Glomerular visceral epithelial cell (primary cell): ENCODE results near the gene COG6.

ENCODE experiments used
- DNase-seq: peaks from one replicate; pipeline ENCODE4 v3.0.0-alpha.2; 2016; ENCODE audit errors: extremely low spot score

Gene COG6

DNA sequence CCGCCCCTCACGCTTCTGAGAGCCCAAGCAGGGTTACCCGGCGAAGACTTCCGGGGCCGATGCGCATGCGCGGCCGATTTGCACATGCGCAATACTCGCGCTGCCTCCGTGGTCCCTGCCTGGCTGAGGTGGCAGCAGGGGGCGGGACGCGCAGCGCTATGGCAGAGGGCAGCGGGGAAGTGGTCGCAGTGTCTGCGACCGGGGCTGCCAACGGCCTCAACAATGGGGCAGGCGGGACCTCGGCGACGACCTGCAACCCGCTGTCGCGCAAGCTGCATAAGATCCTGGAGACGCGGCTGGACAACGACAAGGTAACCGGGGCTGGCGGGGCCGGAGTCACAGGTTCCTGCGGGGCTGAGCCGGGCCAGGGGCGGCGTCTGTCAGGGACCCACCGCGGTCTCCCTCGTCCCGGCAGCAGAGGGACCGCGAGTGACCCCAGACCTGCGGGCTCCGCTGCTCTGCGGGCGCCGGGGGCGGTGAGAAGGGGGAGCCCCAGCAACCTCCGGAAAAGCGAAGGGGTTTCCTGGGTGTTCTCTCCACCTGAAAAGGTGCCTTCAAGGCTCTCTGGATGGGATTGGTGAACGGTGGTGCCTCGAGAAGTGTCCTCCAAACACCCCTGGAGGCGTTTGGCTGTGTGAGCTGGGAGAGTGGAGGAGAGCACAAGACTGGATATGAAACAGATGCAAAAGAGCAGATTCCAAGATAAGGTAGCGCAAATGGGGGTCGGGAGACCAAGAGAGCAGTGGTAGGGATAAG lies at the start of gene COG6:
TSS of gene COG6 (plus strand) at position 94 of the 756 bp plus-strand sequence. CDS start at position 159, 65 bp downstream.
- DNase-seq = peak; percentile 92

DNA sequence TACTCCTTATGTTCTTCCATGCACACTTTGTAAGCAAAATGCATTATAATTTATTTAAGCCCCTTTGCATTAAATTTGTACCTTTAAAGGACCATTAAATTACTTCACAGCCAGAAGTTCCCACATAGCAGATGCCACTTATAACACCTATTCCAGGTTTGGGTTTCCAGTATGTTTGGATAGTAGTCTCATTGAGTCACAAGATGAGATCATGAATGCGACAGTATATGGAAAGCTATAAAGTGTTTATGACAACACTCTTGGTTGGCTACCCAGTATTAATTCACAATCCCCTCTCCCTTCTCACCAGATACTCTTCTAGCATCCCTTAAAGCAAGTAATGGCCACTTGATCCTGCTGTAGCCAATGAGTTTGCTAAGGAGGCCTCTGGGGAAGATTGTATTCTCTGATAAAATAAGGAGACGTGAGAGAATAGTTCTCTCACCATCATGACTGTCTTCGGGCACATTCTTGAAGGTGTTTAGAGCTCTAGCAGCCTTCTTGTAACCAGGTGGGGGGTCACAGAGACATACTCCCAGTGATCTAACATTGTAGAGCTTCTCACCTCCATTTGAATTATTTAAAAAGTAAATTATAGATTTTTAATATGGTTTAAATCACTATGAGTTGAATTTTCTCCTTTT lies 49.7 kb upstream of the COG6 start:
- DNase-seq = no peak

GRCh38 chr13:39607876-39608275 lies 47.6 kb upstream of the COG6 start:
- DNase-seq = no peak

GRCh38 chr13:39612023-39612637 lies 43.3 kb upstream of the COG6 start:
- DNase-seq = peak; percentile 68

DNA sequence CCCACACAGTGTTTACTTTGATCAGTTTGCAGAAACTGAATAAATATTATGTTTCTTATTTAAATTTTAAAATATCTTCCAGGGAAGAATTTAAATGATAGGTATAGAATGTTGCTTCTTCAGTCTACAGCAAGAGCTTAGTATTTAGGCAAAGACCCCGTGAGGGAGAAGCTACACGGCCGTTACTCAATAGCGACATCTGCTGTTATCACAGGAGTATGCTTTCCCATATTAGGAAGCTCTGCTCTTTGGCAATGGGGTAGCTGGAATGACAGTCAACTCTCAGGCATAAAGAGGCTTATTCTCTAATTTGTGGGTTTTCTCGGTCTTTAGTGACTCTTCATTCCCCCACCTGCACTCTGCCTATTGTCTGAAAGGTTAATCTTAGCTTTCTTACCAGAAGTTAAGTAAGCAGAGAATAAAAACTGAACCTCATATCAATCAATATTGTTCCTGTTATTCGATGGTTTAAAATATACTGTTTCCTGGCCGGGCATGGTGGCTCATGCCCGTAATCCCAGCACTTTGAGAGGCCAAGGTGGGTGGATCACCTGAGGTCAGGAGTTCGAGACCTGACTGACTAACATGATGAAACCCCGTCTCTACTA lies 39.3 kb upstream of the COG6 start:
- peak; percentile 67 for DNase-seq

GRCh38 chr13:39618561-39618960 lies 36.9 kb upstream of the COG6 start:
- DNase-seq = no peak

DNA sequence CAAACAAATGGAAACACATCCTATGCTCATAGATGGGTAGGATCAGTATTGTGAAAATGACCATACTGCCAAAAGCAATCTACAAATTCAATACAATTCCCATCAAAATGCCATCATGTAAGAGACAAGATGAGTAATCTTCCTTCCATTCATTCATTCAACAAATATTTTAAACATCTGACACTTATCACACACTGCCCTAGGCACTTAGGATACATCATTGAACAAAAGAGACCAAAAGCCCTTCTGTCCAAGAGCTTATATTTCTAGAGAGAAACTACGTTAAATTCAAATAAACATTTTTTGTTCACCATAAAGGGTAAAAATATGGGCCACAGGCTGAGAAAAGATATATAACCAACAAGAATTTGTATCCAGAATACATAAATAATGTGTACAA lies 32.0 kb upstream of the COG6 start:
- no peak for DNase-seq

DNA sequence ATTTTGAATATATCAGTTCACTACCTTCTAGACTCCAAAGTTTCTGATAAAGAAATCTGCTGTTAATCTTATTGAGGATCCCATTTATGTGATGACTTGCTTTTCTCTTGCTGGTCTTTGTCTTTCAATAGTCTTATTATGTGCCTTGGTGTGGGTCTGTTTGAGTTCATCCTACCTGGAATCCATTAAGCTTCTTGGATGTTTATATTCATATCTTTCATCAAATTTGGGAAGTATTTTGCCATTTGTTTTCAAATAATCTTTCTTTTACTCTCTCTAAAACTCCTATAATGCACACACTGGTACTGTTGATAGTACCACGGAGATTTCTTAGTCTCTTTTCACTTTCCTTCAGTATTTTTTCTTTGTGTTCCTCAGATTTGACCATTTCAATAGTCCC lies 24.2 kb upstream of the COG6 start:
- no peak for DNase-seq

- DNase-seq = no peak
Measured at GRCh38 chr13:39632994-39633393, 22.5 kb upstream of the COG6 start.

DNA sequence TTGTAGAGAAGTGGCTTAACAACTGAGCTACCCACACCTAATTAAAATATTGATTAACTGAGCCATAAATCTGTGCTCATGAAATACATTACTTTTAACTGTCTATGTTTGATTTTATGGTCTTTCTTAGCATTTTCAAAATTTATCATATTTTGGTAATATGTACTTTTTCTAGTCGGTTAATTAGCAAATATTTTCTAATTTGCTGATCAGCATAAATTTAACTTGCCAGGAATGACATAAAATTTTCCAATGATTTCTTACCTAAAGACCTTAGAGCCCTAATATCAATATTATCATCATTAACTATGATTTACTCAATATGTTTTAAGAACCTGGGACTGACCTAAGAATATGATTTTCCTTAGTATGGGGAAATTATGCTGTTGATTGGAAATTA lies 19.9 kb upstream of the COG6 start:
- no peak for DNase-seq

GRCh38 chr13:39637890-39638289 lies 17.6 kb upstream of the COG6 start:
- DNase-seq = no peak

GRCh38 chr13:39641645-39642044 lies 13.8 kb upstream of the COG6 start:
- DNase-seq = no peak

- no peak for DNase-seq
Measured at GRCh38 chr13:39646122-39646521, 9.3 kb upstream of the COG6 start.

- DNase-seq = peak; percentile 3
Measured at GRCh38 chr13:39655041-39655568, 357 bp upstream of the COG6 start.

DNA sequence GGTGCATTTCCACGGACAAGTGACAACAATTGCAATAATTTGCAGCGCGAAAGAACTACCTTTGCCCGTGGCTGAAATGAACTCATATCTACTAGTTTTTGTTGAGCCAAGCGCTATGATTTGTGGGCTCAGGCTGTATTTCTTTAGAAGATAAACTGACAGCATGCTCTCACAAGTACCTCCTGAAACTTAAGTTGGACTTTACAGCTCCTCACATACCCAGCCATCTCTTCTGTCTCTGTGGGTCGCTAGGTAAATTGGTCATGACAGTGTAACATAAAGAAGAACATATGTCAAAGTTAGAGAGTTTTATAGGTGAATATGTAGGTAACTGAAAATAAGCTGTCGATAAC lies 839 bp downstream of the COG6 start:
- no peak for DNase-seq

GRCh38 chr13:39663508-39663907 lies 8.0 kb downstream of the COG6 start:
- no peak for DNase-seq

DNA sequence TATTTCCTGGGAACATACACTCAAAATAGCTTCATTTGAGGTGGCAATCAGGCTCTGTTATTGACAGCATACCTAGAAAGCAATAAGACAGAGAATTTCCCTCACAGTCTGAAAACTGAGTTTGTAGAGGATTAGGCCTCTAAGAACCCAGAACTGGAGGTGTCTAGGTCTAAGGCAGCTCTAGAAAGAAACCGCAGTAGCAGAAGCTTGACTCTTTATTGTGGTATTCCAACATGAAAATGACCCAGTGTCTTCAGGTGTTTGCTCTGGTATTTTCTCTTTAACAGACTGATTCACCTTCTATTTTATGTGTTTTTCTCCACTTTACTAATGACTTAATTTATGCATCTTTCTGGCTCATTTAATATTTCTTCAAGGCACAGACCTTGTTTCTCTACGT lies 8.5 kb downstream of the COG6 start:
- no peak for DNase-seq

DNA sequence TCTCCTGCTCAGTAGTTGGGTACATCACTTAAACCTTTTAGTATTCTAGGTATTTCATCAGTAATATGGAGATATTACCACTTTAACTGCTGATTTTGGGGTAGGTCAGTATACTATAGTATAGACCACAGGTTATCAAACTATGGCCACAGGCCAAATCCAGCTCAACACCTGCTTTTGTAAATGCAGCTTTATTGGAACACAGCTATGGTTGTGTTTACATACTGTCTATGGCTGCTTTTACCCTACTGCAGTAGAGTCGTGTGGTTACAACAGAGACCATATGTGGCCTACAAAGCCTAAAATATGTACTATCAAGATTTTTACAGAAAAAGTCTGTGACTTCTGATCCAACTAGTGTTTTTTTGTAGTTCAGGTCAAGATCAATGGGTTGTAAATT lies 10.3 kb downstream of the COG6 start:
- no peak for DNase-seq

DNA sequence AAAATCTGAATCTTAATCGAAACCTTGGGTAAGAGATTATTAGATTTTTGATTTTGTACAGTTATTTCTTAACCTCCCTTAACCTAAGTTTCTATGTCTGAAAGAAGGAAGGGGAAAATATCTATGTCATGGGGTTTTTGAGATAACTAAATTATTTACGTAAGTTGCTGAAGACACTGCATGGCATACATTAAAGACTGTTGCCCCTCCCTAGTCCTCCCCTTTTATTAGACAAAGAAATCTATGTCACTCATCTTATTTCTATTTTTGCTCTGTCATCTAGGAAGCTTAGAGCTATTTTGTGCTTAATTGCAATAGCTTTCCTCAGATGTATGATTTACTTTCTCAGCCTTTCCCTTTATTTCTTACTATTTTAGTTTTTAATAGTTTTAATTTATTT lies 15.0 kb downstream of the COG6 start:
- DNase-seq = no peak

DNA sequence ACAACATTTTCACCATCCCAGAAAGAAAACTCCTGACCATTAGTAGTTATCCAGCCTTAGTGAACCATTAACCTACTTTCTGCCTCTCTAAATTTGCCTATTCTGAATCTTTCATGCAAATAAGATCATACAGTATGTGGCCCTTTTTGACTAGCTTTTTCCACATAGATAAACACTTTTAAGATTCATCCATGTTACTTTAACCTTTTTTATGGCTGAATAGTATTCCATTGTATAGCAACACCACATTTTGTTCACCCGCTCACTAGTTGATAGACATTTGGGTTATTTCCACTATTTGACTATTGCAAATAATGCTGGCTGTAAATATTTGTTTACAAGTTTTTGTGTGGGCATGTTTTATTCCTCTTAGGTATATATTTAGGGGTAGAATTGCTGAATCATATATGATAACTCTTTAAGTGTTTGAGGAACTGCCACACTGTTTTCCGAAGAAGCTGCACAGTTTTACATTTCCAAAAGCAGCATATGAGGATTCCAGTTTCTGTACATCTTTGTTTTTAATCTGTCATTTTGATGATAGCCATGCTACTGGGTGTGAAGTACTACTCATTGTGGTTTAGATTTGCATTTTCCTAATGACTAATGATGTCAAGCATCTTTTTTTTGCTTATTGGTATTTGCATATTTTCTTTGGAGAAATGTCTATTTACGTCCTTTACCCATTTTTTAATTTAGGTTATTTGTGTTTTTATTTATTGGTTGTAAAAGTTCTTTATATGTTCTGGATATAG lies 17.1 kb downstream of the COG6 start:
- no peak for DNase-seq

- no peak for DNase-seq
Measured at GRCh38 chr13:39675904-39676303, 20.4 kb downstream of the COG6 start.
